Left hindlimb (tissue), 1 donor: Measurements from ENCODE around the gene SLC6A14.

Experiments
- DNase-seq: peaks from one replicate; pipeline ENCODE4 v3.0.0-alpha.2; 2018

Gene SLC6A14

GRCh38 chrX:116436358-116436816, at the start of gene SLC6A14:
SLC6A14 (plus strand) TSS chrX:116436606; CDS start chrX:116436710, 104 bp downstream.
- DNase-seq: no peak

GRCh38 chrX:116395752-116396151, 40.7 kb upstream of the SLC6A14 start:
- DNase-seq: no peak

GRCh38 chrX:116399681-116400080, 36.7 kb upstream of the SLC6A14 start:
- DNase-seq: no peak

GRCh38 chrX:116409219-116409618, 27.2 kb upstream of the SLC6A14 start:
- DNase-seq: no peak

- no peak for DNase-seq
Observed at GRCh38 chrX:116413273-116413672, 23.1 kb upstream of the SLC6A14 start.

- no peak for DNase-seq
Observed at GRCh38 chrX:116417214-116417613, 19.2 kb upstream of the SLC6A14 start.

- DNase-seq: no peak
Observed at GRCh38 chrX:116417968-116418367, 18.4 kb upstream of the SLC6A14 start.

- no peak for DNase-seq
Observed at GRCh38 chrX:116427978-116428377, 8.4 kb upstream of the SLC6A14 start.

GRCh38 chrX:116435597-116435996, 809 bp upstream of the SLC6A14 start:
- DNase-seq: no peak

GRCh38 chrX:116449156-116449555, 12.8 kb downstream of the SLC6A14 start:
- no peak for DNase-seq

- no peak for DNase-seq
Observed at GRCh38 chrX:116462822-116463221, 26.4 kb downstream of the SLC6A14 start, which contains the start of gene CT83. CT83 (minus strand) TSS chrX:116462976; CDS start chrX:116462856, 120 bp downstream.

GRCh38 chrX:116480059-116480458, 43.7 kb downstream of the SLC6A14 start:
- DNase-seq: no peak

- DNase-seq: no peak
Observed at GRCh38 chrX:116490104-116490503, 53.7 kb downstream of the SLC6A14 start.

- no peak for DNase-seq
Observed at GRCh38 chrX:116493271-116493670, 56.9 kb downstream of the SLC6A14 start.

- DNase-seq: no peak
Observed at GRCh38 chrX:116499780-116500179, 63.4 kb downstream of the SLC6A14 start.
